GM21619 (cell line): ENCODE data around the gene IQGAP2.
"Not testable (repeated sequence)": the region's sequence is repeated elsewhere in the genome, so short reads cannot be mapped to it uniquely, and the experiment has no call there.

ENCODE experiments used
- ATAC-seq: cut with Tn5 transposase; IDR thresholded peaks from one replicate; pipeline ENCODE4 v1.9.1; 2021; ENCODE audit not compliant: unreplicated experiment

IQGAP2 gene

DNA sequence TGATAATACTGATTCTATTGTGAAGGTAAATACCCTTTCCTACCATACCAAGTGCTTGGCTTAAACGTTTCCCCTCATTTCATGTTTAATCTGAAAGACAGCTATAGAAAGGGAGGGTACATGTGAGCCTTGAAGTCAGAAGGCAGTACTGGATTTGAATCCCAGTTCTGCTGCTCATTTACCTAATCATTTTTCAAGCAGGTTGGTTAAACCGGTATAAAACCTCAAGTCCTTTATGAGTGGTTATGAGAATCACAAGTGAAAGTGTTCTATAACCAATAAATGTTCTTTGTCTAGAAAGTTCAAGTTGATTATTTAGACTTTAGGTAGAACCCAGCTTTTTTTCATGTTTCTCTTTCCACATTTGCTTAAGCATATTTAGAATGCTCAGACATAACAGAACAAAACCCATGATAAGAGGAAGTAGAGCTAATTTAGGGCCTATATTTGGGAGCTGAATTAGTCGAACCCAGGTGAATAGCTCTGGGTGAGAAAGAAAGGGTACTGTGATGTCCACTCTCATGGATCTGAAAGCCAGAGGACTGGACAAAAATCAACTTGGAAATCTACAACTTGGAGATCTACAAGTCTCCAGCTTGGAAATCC is 249.8 kb downstream of the IQGAP2 start:
- ATAC-seq: no peak

DNA sequence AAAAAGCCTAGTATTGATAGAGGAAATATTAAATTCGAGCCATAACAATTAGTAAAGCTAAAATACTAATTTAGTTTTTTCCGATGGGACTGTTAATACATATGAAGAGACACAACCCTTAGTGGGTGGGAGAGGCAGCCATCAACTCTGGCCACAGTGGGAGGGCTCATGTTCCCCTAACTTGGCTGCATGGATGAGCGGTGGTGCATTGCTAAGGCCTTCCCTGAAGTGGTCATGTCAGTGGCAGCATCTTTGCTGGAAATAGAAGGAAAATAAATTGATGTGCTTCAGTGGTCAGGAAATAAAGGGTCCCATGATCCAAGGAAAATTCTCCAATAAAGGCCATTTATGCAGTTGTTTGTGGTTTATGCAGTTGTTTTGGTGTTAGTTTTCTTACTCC is 254.0 kb downstream of the IQGAP2 start:
- ATAC-seq: no peak

DNA sequence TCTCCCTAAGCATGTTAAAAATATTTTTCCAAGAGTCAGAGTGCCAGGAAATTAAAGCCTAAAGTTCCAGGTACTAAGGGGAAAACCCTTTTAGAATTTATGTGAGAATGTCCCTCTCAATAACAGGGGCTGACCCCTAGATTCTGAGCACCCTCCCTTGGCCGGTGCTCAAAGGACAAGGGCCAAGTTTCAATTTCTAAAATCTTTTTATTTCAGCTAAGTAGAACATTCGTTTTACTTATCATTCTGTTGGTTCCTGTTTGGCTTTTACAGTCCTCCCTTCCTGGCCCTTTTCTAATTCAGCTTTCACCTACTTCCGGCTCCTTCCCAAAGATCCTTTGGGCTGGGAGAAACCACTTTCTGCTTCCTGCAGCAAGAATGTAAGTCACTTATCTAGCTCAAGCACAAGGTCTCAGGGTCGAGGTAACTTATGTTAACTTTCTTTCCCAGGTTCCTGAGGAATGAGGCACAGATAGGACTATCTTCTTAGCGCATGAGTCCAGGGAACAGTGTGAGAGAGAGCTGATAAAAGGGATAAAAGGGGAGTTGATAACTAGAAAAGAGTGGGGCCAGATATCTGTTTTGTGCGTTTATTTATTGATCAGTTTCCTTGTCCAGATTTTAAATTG is 254.7 kb downstream of the IQGAP2 start:
- ATAC-seq: no peak

DNA sequence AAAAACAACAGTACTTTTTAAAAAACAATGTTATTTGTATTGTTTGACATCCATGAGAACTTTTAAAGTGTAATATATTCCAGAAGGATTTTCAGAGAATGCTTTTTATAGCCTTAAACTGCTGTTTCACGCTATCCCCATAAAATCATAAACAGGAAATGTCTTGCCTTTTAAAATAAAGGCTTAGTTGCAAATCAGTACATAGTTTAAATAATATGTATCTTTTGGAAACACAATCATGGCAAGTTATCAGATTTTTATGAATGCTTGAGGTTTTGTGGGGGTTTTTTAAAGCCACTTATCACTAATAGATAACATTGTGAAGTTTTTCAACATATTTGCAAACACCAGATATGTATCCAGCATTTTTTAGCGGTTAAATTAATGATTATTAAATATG is 257.3 kb downstream of the IQGAP2 start:
- no peak for ATAC-seq

DNA sequence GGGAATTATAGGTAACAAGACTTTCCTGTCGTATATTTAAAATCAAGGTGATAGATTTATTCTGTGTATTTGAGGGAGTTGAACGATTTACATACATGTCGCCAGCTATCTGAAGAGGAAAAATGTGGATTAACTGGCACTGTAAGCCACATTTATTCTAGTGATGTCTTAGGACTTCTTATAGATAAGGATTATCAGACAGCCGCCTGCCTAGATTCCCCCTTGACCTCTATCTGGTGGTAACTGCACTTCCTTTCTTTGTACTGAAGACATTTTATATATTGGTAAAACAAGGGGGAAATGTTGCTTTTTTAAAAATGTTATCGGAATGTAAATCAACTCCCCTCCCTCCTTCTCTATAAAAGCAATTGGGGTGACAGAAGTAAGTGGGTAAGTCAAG is 259.4 kb downstream of the IQGAP2 start:
- ATAC-seq: no peak

DNA sequence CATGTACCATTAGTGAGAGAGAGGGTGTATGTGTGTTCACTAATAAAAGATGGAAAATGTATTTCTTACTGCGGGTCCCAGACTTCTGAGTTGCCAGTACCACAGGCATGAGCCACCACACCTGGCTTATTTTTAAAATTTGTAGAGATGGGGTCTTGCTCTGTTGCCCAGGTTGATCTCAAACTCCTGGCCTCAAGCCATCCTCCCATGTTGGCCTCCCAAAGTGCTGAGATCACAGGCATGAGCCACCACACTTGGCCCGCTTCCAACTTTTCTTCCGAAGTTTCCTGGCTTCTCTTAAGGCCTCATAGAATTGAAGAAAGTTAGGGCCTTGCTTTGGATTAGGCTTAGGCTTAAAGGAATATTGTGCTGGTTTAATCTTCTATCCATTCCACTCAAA is 260.5 kb downstream of the IQGAP2 start:
- ATAC-seq: no peak

DNA sequence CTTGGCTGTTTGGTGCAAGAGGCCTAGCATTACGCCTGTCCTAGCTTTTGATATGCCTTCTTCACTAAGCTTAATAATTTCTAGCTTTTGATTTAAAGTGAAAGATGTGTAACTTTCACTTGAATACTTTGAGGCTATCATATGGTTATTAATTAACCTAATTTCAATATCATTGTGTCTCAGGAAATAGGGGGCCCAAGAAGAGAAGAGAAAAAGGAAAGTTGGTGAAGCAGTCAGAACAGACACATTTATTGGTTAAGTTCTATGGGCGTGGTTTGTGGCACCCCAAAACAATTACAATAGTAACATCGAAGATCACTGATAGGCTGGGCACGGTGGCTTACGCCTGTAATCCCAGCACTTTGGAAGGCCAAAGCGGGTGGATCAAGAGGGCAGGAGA is 261.0 kb downstream of the IQGAP2 start:
- ATAC-seq: no peak

DNA sequence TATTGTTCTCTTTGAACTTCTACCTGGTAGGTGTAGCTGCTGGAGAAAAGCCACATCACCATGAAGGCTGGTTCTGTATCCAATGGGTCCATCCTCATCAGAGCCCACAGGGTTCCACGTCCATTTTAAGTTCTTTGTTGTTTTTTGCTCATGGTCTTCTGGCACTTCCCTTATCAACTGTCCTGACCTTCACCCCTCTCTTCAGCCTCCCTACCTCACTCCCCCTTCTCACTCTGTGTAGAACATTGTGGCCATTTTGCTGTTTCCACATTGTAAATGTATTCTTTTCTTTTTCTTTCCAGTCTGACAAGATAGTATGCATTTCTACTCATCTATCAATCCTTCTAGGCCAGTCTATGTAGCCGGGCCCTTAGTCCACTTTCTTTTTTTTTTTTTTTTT is 264.4 kb downstream of the IQGAP2 start:
- no peak for ATAC-seq

DNA sequence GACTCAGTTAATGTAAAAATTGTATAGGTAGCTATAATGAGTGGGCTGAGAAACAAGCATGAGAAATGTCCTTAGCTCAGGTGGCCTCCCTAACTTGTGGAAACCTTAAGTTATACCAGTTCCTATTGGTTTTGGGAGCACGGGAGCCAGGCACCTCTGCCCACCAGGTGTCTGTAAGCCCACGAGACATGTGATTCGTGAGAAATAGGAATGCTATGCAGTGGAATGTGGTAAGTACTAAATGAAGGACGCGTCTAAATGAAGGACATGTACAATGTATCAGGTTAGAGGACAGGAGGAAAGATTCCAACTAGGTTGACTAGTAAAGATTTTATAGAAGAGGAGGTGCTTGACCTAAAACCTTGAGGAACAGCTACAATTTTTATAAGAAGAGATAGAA is 266.2 kb downstream of the IQGAP2 start:
- no peak for ATAC-seq

DNA sequence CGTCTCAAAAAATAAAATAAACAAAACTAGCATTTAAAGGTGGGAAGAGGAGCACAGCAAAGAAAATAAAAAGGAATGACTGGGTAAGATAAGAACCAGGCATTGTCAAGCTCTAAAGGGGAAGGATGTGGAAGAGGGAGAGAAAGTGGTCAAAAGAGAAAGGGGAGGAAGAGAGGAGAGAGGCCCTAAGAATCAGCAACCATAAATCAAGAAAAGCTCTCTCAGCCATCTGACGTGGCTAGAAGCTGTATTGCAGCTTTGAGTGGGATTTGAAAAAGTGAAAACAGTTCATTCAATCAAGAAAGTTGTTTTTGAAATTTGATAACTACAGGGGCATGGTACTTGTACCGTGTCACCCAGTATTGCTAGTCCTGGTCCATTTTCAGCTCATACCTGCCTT is 267.4 kb downstream of the IQGAP2 start:
- no peak for ATAC-seq

DNA sequence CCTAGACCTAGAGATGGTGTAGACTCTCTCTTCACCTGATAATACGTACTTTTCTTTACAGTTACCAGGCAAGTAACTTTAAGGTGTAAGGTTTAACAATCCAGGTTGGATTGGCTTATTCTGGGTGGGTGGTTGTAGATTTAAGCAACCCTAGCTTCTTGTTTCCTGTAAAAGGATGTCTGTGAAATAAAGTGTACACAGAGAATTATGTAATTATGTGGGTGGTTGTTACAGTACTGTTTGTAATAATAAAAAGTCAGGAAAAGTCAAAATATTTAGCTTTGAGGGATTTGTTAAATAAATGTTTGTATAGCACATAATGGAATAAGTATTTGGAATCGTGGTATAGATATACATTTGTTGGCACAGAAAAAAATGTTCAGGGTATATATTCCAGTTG is 269.2 kb downstream of the IQGAP2 start:
- ATAC-seq: no peak

DNA sequence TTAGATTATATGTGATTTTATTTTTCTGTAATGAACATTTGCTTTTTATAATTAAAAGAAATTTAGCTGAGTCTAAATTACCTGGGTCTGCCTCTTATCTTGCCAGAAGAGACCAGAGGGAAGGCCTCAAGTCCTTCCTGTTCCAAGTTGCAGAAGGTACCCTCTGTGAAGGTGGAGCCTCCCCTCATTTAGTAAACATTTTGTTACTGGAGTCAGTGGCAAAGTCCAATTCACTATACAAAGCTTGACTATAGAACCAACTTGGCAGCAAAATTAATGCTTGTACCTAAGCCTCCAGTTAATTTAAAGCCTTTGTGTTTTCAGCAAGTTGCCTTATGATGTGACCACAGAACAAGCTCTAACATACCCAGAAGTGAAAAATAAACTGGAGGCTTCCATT is 270.0 kb downstream of the IQGAP2 start:
- ATAC-seq: no peak

DNA sequence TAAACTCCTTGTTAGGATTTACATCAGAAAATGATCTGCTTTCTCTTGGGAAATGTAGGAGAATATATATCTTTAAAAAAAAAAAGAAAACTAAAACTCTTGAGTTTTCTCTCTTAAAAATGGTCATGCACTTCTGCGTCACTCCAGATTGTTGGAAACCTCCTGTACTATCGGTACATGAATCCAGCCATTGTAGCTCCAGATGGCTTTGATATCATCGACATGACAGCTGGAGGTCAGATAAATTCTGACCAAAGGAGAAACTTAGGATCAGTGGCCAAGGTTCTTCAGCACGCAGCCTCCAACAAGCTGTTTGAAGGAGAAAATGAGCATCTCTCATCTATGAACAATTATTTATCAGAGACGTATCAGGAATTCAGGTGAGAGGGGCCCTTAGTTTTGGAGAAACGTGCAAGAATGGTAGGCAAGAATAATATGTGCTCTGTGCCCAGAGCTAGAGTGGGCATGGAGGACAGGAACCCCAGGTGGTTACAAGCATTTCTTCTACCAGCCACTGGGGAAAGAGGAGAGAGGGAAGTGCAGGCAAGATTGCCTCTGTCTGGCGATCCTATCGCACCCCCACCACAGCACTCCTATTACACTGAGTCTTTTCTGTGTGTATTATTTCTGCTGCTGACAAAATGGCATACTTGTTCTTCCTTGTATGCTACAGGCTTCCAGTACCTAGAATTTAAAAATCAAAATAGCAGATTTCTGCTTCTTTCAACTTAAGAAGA is 271.4 kb downstream of the IQGAP2 start:
- ATAC-seq: no peak

DNA sequence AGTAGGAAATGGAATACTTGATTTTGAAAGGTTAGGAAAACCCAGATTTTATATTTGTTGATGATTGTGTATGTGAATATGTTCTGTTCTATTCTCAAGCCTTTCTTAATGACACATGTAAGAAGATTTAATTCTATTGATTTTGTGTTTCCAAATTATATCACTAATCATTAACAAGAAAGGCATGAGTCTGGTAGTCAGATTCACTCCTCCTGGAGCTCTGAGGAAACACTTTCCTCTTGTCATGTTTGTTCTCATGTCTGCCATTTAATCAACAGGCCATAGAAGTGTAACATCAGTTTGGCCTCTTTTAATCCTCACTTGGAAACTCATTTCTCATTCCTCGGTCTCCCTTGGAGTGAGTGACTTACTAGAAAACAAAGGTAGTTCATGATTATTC is 272.3 kb downstream of the IQGAP2 start:
- ATAC-seq: no peak

DNA sequence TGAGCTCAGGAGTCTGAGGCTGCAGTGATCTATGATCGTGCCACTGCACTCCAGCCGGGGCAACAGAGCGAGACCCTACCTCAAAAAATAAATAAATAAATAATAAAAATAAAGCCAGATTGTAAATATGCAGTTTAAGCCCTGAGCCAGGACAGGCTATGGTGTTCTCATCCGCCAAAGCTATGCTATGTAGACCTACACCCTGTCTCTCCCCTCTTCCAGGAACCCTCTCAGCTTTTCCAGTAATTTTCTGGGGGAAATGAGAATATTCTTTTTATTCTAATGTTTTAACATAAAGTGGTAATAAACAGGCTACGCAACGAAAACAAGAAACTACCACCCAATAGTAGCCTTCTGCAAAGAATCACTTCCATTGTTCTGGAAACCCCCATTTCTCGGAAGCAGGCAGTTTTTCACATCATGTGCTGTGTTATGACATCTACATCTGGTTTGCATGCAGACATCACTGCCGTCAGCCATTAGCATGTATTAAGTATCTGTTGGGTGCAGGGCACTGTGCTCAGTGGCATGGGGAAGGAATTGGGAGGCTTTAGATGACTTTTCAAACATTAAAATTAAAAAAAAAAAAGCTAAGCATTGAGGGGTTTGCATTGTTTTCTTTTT is 274.9 kb downstream of the IQGAP2 start:
- ATAC-seq: no peak

DNA sequence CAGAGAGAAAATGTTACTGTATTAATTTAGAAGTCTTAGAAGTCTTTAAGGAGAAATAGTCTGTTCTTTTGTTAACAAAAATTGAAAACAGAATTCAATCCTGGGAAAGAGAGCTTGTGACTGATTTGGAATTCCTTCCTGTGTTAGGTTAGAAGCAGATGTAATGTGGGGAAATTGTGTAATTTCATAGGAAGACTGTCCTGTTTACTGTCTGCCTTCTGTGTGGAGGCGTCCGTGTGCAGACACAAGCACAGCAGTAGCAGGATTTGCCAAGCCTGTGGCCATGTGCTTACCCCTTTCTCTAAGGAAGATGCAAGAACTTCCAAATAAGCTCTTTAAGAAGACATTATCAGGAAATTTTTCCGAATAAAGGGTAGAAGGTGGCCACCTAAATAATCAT is 276.1 kb downstream of the IQGAP2 start:
- no peak for ATAC-seq

DNA sequence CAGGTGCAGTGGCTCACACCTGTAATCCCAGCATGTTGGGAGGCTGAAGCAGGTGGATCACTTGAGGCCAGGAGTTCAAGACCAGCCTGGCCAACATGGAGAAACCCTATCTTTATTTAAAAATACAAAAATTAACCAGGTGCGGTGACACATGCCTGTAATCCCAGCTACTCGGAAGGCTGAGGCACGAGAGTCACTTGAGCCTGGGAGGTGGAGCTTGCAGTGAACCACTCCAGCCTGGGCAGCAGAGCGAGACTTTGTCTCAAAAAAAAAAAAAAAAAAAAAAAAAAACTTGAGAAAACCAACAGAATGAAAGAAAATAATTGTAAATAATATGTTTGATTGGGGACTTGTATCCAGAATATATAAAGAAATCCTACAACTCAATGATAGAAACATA is 277.7 kb downstream of the IQGAP2 start:
- not testable (repeated sequence) for ATAC-seq

DNA sequence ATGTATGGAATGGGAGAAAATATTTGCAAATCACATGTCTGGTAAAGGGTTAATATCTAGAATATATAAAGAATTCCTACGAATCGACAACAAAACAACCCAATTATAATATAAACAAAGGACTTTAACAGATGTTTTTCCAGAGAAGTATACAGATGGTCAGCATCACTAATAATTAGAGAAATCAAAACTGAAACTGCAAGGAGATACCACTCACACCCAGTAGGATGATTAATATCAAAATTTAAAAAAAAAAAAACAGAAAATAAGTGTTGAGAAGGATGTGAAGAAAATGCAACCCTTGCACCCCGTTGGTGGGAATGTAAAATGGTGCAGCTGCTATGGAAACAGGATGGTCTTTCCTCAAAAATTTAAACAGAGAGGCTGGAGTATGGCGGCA is 278.2 kb downstream of the IQGAP2 start:
- no peak for ATAC-seq

DNA sequence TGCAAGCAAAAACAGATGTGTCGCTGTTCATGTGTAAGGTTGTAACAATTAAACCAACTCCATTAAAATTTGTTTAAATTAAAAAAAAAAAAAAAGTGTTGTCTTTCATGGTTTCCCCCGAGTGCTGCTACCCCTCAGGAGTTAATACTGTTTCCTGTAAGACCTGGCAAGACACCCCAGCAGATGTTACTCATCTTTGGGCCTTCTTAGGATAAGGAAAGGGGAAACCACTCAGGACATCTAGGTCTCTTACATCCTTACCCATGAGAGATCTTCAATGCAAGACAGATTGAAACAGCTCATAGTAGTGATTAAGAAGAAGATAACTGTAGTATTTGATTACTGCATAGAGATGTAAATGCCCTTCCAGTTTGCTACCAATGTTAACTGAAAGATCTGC is 279.3 kb downstream of the IQGAP2 start:
- ATAC-seq: no peak

DNA sequence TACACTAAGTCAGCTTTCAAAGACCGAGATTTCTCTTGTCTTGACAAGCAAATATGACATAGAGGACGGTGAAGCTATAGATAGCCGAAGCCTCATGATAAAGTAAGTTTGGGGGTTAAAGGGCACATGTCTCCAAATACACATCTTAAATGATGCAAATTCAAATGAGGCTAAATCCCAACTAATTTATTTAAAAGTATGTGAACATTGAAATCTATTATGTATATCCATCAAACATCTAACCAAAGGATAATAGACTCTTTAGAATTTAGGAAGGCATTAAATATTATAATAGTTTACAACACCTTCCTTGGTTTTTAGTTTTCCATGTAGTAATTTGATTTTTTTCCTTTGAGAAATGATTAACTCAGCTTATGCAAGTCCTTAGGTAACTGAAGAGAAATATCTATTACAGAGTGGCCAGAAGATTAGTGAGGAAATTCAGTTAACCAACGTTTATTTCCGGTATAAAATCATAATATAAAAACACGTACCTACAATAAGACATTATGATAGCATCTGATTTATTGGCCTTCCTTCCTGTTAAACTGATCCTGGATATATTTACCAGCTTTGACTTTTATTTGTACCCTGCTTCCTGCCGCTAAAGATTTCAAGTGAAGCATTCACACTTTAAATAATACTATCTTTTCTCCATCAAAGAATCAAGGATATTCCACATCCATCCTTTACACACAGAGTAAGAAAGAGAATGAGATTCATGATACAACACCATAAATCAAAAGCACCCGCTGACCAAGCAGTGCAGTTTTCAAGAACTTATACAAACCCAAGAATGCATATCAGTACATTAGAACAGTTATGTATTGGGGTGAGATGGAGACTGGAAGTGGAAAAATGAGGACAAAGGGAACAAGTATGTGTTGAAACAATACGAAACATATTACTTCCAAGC is 281.0 kb downstream of the IQGAP2 start:
- ATAC-seq: no peak
